Liver (tissue), 9 donors: Measurements from ENCODE around the gene IL26. TPM values are rescaled to one million over a fixed set of nuclear protein-coding genes. Genes with fewer than 3 reads are reported as not detected.

Experiments used
- DNase-seq: peaks from one replicate; pipeline ENCODE4 v3.0.0-alpha.2; 2017; ENCODE audit warnings: low spot score
- H3K27ac ChIP-seq, 2 donors: one replicate each; pipeline ENCODE4 v1.7.0; 2013; ENCODE audit warnings: inconsistent platforms in 2 of 2, low read length in 2 of 2, control low read depth in 1 of 2, low read depth in 1 of 2, mild to moderate bottlenecking in 1 of 2
- H3K27me3 ChIP-seq, 4 donors: one replicate each; pipeline versions ENCODE4 v1.6.1 to v1.7.0; 2013; ENCODE audit warnings: low read length in 3 of 4, inconsistent platforms in 1 of 4, mild to moderate bottlenecking in 1 of 4, moderate library complexity in 1 of 4; ENCODE audit not compliant: control insufficient read depth in 4 of 4, insufficient read depth in 4 of 4
- H3K36me3 ChIP-seq, 4 donors: one replicate each; pipeline versions ENCODE4 v1.6.1 to v1.7.0; 2013; ENCODE audit warnings: low read length in 3 of 4, mild to moderate bottlenecking in 3 of 4, low read depth in 1 of 4, moderate library complexity in 1 of 4; ENCODE audit not compliant: control insufficient read depth in 4 of 4, insufficient read depth in 3 of 4
- H3K4me1 ChIP-seq, 4 donors: one replicate each; pipeline versions ENCODE4 v1.6.1 to v1.7.0; 2013; ENCODE audit warnings: low read length in 3 of 4, mild to moderate bottlenecking in 3 of 4, moderate library complexity in 1 of 4; ENCODE audit not compliant: control insufficient read depth in 4 of 4, insufficient read depth in 4 of 4
- H3K4me3 ChIP-seq, 3 donors: one replicate each; pipeline versions ENCODE4 v1.6.1 to v1.7.0; 2013; ENCODE audit warnings: low read length in 3 of 3, control low read depth in 1 of 3, low read depth in 1 of 3, mild to moderate bottlenecking in 1 of 3
- H3K9ac ChIP-seq, 2 donors: one replicate each; pipeline ENCODE4 v1.7.0; 2013; ENCODE audit warnings: low read length in 2 of 2, mild to moderate bottlenecking in 2 of 2, moderate library complexity in 2 of 2, control low read depth in 1 of 2, low read depth in 1 of 2
- H3K9me3 ChIP-seq, 4 donors: one replicate each; pipeline versions ENCODE4 v1.6.1 to v1.7.0; 2013; ENCODE audit warnings: low read length in 3 of 4; ENCODE audit not compliant: control insufficient read depth in 4 of 4
- FOXA1 ChIP-seq: IDR thresholded peaks from 2 replicates; pipeline ENCODE4 v1.6.1; 2016; ENCODE audit warnings: antibody characterized with exemption
- FOXA2 ChIP-seq: IDR thresholded peaks from 2 replicates; pipeline ENCODE4 v1.6.1; 2016; ENCODE audit warnings: antibody characterized with exemption
- HNF4A ChIP-seq, 2 donors: conservative IDR thresholded peaks; 2 replicates each; pipeline ENCODE4 v1.6.1; 2016; ENCODE audit warnings: antibody characterized with exemption in 2 of 2, mild to moderate bottlenecking in 2 of 2
- HNF4G ChIP-seq: IDR thresholded peaks from 2 replicates; pipeline ENCODE4 v1.6.1; 2016; ENCODE audit warnings: antibody characterized with exemption
- JUND ChIP-seq, 2 donors: IDR thresholded peaks; 2 replicates each; pipeline ENCODE4 v1.6.1; 2016; ENCODE audit warnings: antibody characterized with exemption in 2 of 2
- NR2F2 ChIP-seq: IDR thresholded peaks from 2 replicates; pipeline ENCODE4 v1.6.1; 2016; ENCODE audit warnings: antibody characterized with exemption
- RAD21 ChIP-seq, 2 donors: IDR thresholded peaks; 2 replicates each; pipeline ENCODE4 v1.6.1; 2016; ENCODE audit warnings: antibody characterized with exemption in 2 of 2, mild to moderate bottlenecking in 2 of 2
- REST ChIP-seq: IDR thresholded peaks from 2 replicates; pipeline ENCODE4 v1.6.1; 2016; ENCODE audit warnings: antibody characterized with exemption, mild to moderate bottlenecking
- SP1 ChIP-seq: IDR thresholded peaks from 2 replicates; pipeline ENCODE4 v1.6.1; 2018; ENCODE audit warnings: antibody characterized with exemption, mild to moderate bottlenecking
- TAF1 ChIP-seq: conservative IDR thresholded peaks from 2 replicates; pipeline ENCODE4 v1.6.1; 2016; ENCODE audit warnings: antibody characterized with exemption, mild to moderate bottlenecking
- YY1 ChIP-seq: IDR thresholded peaks from 2 replicates; pipeline ENCODE4 v1.6.1; 2016; ENCODE audit warnings: antibody characterized with exemption, mild to moderate bottlenecking
- WGBS: extraction: QIAGEN DNeasy Blood & Tissue Kit; methylation state at CpG from one replicate; pipeline ENCODE4 v1.1.7; 2013; 5-methylcytosine and 5-hydroxymethylcytosine counted together
- polyA plus RNA-seq, 2 donors: library from polyadenylated mRNA; stranded (reverse) in 1 of 2; unstranded in 1 of 2; fragments of 200-250 nt in 1 of 2; fragments of >200 nt in 1 of 2; fragmentation: Nextera tagmentation in 1 of 2; extraction: Ambion mirVana in 1 of 2; gene quantifications; one replicate each; pipeline versions ENCODE4 v1.2.1 to v1.2.3, GENCODE V29; 2013 to 2015
- total RNA-seq, 2 donors: library from RNA; depleted of rRNA; stranded (reverse); fragments of >200 nt; gene quantifications; one replicate each; pipeline ENCODE4 v1.2.3, GENCODE V29; 2014
- TF ChIP-seq, protein P1 (sequence below): fragments of 150-350 bp; IDR thresholded peaks from 2 replicates; pipeline ENCODE4 v1.5.1; 2017; ENCODE audit warnings: improper control_type of control experiment, low read depth, low read length; ENCODE audit not compliant: missing input control
- TF ChIP-seq, protein P2 (sequence below): IDR thresholded peaks from 2 replicates; pipeline ENCODE4 v1.6.1; 2016; ENCODE audit warnings: antibody characterized with exemption
- TF ChIP-seq, protein P3 (sequence below): IDR thresholded peaks from 2 replicates; pipeline ENCODE4 v1.6.1; 2016; ENCODE audit warnings: antibody characterized with exemption
- donor health status: healthy.
- donor health status: healthy.
- donor health status: healthy.
- donor health status: healthy.
- donor health status: healthy.

Gene IL26
- total and polyA plus RNA-seq, 4 donors, result not detected

DNA sequence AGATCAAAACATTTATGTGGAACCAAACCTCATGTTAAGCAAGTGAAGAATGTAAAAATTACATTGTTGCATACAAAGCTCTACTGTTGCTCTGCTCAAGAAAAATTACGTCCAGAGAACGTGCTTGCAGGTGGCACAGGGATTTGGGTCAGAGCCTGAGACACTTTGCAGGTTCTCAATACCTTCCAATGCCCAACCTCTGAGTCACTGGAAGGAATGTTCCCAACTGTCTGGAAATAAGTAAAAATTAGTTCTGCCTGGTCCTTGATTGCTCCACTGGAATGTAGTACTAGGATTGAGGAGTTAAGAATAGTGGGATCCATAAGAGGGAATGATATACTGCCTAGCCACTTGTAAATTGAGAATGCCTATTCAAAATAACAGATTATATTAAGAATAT is 63.2 kb downstream of the IL26 start:
- no peaks in the 10 kb centered on the region for H3K4me1 ChIP-seq
- no peak overlapping the region for H3K9ac ChIP-seq
- no peak for DNase-seq
- TF ChIP-seq, protein P1, sequence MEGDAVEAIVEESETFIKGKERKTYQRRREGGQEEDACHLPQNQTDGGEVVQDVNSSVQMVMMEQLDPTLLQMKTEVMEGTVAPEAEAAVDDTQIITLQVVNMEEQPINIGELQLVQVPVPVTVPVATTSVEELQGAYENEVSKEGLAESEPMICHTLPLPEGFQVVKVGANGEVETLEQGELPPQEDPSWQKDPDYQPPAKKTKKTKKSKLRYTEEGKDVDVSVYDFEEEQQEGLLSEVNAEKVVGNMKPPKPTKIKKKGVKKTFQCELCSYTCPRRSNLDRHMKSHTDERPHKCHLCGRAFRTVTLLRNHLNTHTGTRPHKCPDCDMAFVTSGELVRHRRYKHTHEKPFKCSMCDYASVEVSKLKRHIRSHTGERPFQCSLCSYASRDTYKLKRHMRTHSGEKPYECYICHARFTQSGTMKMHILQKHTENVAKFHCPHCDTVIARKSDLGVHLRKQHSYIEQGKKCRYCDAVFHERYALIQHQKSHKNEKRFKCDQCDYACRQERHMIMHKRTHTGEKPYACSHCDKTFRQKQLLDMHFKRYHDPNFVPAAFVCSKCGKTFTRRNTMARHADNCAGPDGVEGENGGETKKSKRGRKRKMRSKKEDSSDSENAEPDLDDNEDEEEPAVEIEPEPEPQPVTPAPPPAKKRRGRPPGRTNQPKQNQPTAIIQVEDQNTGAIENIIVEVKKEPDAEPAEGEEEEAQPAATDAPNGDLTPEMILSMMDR, result no peak
- TF ChIP-seq FOXA1 (no peak), HNF4A (conservative IDR thresholded peaks at IDR 0.05) (no peak), RAD21 (IDR thresholded peaks at IDR 0.05) (no peak), TAF1 (no peak), JUND (IDR thresholded peaks at IDR 0.05) (no peak)
- TF ChIP-seq, protein P2, sequence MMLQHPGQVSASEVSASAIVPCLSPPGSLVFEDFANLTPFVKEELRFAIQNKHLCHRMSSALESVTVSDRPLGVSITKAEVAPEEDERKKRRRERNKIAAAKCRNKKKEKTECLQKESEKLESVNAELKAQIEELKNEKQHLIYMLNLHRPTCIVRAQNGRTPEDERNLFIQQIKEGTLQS, result no peak
- TF ChIP-seq, protein P3, sequence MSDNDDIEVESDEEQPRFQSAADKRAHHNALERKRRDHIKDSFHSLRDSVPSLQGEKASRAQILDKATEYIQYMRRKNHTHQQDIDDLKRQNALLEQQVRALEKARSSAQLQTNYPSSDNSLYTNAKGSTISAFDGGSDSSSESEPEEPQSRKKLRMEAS, result no peak
- H3K9me3 ChIP-seq, result no peaks in the 10 kb centered on the region
- peaks cover 0 to 3% (median 0%) of the 10 kb centered on the region in 4 donors for H3K27me3 ChIP-seq
- H3K4me3 ChIP-seq, result no peak overlapping the region
- 83% methylated on average over 2 of the region's 2 CpGs for WGBS
- H3K36me3 ChIP-seq, result no peaks in the 10 kb centered on the region
- H3K27ac ChIP-seq, result no peak overlapping the region

DNA sequence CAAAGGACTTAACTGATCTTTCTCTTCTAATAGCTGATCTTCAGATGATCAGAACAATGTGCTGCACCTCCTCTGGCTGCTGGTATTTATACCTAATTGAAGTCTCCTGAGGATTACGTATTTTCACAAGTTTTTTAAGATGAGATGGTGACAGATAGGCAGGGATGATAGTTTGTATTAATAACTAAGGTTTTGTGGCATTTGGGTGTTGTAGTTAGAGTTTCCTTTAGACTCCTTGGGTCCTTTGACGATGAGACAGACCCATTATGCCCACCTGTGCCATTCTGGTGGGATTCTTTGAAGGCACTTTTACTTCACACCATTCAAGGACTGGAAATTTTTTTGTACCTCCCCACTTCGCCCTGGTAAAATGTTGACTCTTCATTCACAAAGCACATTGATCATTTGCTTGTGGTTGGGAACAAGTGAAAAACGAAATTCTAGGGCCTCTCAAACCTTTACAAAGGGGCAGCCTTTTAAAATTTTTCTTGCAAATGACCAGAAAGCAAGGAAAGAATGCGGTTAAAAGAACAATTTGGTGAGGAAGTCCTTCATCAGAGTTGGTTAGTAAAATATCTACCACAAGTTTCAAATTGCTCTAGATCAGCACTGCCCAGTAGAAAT is 65.8 kb downstream of the IL26 start, which contains the start of gene IFNG:
IFNG (minus strand) TSS at position 60 of the 624 bp plus-strand sequence. CDS start 125 bp downstream, outside the sequence.
- Histone ChIP-seq H3K36me3 (no peaks in the 10 kb centered on the region), H3K9me3 (no peaks in the 10 kb centered on the region), H3K27ac (no peak within 1 kb of the TSS), H3K4me1 (no peaks in the 10 kb centered on the region), H3K27me3 (no peaks in the 10 kb centered on the region), H3K4me3 (no peak within 1 kb of the TSS), H3K9ac (no peak within 1 kb of the TSS)
- WGBS, result 65% methylated on average over 5 of the region's 5 CpGs
- DNase-seq, result no peak
- TF ChIP-seq, protein P3, result no peak
- TF ChIP-seq HNF4A (conservative IDR thresholded peaks at IDR 0.05) (no peak), SP1 (no peak), REST (no peak), YY1 (no peak)

DNA sequence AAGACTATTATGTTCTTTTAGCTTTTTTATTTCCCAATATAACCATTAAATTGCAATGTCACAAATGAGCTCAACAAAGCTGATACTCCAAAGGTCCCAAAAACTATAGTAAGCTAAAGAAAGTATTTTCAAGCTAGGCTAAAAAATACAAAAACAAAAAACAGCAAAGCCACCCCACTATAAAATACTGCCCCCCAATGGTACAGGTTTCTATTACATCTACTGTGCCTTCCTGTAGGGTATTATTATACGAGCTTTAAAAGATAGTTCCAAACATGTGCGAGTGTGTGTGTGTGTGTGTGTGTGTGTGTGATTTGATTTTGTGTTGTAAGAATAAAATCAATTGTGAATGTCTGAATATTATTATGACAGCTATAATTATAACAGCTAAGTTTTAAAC is 67.2 kb downstream of the IL26 start:
- DNase-seq, result no peak
- WGBS, result 31% methylated on average over 2 of the region's 2 CpGs
- Histone ChIP-seq H3K27me3 (no peaks in the 10 kb centered on the region), H3K9me3 (no peaks in the 10 kb centered on the region), H3K4me3 (no peak overlapping the region), H3K9ac (no peak overlapping the region), H3K27ac (no peak overlapping the region), H3K4me1 (no peaks in the 10 kb centered on the region), H3K36me3 (no peaks in the 10 kb centered on the region)
- TF ChIP-seq, protein P2, result no peak
- TF ChIP-seq JUND (IDR thresholded peaks at IDR 0.05) (no peak), YY1 (no peak), NR2F2 (no peak), RAD21 (IDR thresholded peaks at IDR 0.05) (peak; percentile 45 to 68), FOXA2 (no peak), FOXA1 (no peak), HNF4G (no peak)
- TF ChIP-seq, protein P1, result peak; percentile 37
